Effector CD8-positive, alpha-beta T cell (primary cell): Measurements from ENCODE around the gene TBC1D24.
"Not testable (repeated sequence)": the region's sequence is repeated elsewhere in the genome, so short reads cannot be mapped to it uniquely, and the experiment has no call there.

Experiments used
- DNase-seq: peaks from one replicate; lab custom pipeline; 2025; lab: John Stamatoyannopoulos, UW

Gene TBC1D24

DNA sequence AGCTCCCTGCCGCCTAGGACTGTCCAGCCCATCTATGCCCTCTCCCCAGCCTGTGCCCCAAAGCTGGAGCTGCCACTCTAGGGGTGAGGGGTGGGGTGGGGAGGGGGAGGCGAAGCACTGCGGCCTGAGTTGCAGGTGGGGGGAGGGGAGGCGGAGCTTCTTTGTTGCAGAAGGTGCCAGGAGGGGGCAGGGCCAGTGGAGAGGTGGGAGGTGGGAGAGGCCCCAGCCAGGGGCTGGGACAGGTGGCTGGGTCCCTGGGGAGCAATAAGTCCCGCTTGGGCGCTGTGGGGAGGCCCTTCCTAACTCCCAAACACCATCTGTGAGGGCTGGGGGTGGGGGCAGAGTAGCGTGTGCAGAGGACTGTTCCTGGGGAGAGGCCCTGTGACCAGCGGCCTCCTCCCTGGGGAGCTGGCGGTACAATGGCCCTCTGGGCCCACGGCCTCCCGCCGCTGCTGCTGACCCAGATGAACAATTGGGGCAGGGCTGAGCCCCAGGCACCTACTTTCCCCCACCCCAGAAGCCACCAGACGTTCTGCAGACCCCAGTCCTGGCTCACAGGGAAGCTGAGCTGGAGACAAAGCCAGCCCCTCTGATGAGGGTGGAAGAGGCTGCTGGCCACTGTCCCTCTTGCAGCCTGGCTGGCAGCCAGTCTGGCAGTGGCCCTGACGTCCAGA is 6.1 kb upstream of the TBC1D24 start:
- no peak for DNase-seq

GRCh38 chr16:2469399-2470233 is 5.3 kb upstream of the TBC1D24 start:
- DNase-seq = no peak

DNA sequence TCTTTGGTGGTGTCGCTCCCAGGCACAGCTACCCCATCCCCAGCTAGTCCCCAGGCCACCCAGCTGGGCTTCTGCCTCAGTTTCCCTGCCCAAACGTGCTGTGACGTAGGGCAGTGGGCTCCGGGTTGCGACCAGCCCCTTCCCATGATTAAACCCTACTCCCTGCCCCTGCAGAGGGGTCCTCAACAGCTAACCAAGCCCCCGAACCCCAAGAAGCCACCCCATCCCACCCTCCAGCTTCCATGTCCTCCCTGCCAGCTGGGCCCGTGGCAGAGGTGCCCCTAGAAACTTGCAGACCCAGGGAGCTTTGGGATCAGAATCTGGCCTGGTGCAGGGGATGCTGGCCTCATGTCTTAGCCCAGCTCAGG is 4.7 kb upstream of the TBC1D24 start:
- no peak for DNase-seq

DNA sequence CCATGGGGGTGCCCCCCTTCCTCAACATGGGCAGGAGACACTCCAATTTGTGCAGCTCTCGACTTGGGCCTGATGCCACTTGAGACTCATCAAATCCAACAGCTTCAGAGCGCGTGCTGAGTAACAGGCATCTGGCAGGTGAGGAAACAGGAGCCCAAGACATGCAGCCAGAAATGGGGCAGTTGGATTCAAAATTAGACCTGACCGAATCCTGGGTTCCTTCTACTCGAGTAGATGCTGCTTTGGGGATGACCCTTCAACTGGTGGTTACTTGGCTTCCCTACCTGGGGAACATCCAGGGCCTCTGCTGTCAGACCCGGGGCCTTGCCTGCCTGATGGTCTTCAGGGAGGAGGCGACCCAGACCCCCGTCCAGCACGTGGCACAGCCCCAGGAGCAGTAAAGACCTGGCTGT is 4.3 kb upstream of the TBC1D24 start:
- no peak for DNase-seq

- DNase-seq = no peak
Observed at GRCh38 chr16:2471016-2471652, 3.8 kb upstream of the TBC1D24 start, which contains the start of gene NTN3. Gene NTN3, plus strand, starts transcription at chr16:2471297. Its CDS starts 405 bp downstream, at chr16:2471702.

GRCh38 chr16:2471653-2472487 is 3.1 kb upstream of the TBC1D24 start:
- DNase-seq = no peak

DNA sequence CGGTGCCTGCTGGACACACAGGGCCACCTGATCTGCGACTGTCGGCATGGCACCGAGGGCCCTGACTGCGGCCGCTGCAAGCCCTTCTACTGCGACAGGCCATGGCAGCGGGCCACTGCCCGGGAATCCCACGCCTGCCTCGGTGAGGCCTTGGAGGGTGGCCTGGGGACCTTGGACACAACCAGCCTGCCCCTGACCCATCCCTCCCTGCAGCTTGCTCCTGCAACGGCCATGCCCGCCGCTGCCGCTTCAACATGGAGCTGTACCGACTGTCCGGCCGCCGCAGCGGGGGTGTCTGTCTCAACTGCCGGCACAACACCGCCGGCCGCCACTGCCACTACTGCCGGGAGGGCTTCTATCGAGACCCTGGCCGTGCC is 2.5 kb upstream of the TBC1D24 start:
- DNase-seq = no peak

DNA sequence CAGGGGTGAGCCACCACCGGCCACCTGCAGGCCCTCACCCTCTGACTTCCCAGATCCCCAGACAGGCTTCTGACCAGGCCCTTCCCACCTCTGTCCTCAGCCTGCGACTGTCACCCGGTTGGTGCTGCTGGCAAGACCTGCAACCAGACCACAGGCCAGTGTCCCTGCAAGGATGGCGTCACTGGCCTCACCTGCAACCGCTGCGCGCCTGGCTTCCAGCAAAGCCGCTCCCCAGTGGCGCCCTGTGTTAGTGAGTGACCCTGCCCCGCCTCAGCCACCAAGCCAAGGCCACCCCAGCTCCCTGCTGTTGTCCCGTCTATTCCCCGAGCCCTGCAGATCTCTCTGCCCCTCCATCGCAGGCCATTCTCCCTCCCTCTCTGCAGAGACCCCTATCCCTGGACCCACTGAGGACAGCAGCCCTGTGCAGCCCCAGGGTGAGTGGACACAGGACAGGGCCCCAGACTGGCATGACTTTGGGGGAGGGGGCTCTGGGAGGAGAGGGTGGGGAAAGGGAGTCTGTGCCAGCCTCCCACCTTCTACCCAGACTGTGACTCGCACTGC is 2.0 kb upstream of the TBC1D24 start:
- DNase-seq = no peak

DNA sequence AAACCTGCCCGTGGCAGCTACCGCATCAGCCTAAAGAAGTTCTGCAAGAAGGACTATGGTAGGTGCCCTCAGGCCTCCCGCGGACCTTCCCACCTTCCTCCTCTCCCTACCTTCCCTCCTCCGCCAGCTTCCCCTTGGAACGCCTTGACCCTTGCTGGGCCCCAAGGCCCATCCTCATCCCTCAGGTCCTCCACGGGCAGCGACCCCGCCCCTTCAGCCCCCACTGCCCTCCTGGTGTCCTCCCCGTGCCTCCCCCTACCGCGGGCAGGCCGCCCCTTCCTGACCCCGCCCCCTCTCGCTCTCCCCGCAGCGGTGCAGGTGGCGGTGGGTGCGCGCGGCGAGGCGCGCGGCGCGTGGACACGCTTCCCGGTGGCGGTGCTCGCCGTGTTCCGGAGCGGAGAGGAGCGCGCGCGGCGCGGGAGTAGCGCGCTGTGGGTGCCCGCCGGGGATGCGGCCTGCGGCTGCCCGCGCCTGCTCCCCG is 1.4 kb upstream of the TBC1D24 start:
- no peak for DNase-seq

DNA sequence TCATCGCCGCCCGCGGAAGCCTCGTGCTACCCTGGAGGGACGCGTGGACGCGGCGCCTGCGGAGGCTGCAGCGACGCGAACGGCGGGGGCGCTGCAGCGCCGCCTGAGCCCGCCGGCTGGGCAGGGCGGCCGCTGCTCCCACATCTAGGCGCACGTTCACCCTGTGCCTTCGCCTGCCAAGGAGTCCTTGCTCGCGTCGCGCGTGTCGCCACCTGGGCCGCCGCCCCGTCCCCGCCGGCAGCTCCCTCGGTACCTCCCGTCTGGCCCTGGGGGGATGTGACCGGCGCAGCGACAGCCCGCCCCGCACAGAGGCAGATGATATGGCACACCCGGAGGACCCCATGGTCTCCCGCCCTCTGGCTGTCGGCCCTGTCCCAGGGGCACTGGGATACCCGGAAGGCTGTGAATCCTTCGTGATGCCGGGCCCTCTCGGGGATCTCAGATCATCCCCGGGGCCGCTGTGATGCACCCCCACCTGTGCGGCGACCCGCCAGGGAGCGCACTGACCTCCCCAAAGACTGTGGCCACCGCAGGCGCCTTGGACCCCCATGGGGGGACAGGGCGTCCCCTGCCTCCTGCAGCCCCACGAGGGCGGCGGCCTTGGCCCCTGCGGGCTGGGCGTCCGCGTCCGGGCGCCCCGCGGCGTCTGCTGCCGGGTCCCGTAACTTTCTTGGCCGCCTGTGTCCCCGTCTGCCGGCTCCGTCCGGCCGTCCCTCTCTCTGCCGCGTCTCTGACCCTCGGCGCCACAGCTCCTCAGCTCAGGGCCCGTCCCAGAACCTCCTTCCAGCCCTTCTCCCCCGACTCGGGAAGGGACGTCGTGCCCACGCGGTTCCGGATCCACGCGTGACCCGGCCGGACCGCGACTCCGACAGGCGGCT is 689 bp upstream of the TBC1D24 start:
- peak; percentile 18 for DNase-seq

- DNase-seq = no peak
Observed at GRCh38 chr16:2475413-2476344, 752 bp downstream of the TBC1D24 start.

GRCh38 chr16:2476345-2476720 is 1.4 kb downstream of the TBC1D24 start:
- DNase-seq = no peak

DNA sequence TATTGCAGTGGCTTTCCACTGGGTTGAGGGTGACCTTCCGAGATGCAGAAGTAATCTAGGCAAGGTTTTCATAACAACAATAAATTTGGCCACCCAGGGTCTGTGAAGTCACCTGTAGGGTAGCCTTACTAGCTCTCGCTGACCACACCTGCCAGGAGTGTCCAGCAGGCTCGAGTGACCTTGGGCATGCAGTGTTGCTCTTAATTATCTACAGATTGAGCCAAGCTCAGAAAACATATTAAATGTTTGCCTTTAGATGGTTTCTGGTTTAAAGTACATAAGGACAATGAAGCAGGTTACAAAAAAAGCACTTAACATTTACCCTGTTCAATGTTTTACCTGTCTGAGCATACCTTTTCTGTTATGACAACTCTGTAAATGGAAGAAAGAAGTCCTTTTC is 1.8 kb downstream of the TBC1D24 start:
- no peak for DNase-seq

DNA sequence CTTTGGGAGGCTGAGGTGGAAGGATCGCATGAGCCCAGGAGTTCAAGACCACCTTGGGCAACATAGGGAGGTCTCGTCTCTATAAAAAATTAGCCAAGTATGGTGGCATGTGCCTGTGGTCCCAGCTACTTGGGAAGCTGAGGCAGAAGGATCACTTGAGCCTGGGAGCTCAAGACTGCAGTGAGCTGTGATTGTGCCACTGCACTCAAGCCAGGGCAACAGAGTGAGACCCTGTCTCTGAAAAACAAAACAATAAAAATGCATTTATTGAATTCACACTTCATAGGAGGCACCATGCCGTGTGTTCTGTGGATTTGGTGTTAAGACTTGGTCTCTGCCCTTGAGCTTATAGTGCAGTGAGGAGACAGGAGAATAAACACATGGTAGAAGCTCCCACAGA is 2.4 kb downstream of the TBC1D24 start:
- no peak for DNase-seq

GRCh38 chr16:2478279-2478678 is 3.4 kb downstream of the TBC1D24 start:
- no peak for DNase-seq

- DNase-seq = not testable (repeated sequence)
Observed at GRCh38 chr16:2479996-2480395, 5.1 kb downstream of the TBC1D24 start.

DNA sequence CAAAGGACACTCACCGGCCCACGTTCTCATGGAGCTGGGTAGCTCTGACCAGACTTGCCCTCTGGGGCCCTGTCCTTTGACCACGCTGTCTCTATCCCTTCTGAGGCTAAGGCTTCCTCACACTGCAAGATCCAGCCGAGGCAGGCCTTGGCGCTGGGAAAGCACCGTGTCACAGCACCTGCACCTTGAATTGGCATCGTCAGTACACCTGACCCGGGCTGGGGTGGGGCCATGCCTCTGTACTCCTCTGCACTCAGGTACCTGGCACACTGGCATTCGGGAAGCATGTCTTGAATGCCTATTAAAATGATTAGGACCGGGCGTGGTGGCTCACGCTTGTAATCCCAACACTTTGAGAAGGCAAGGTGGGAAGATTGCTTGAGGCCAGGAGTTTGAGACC is 6.0 kb downstream of the TBC1D24 start:
- DNase-seq = no peak

DNA sequence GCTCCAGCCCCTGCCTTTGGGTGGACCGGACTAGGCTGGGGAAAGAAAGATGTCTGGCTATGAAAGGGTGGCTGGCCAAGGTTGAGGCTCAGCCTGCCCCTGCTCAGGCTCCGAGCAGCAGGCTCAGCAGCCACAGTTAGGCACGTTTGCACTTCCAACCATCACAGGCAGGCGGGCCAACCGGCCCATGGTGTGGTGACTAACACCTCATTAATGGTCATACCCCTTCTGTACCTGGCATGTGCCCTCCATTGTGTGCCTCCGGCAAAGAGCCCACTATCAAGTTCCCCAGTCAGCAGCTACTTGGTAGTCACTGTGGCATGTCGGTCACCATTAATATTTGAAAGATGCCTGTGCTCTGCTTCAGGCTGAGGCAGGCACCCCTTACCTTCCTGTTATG is 6.7 kb downstream of the TBC1D24 start:
- no peak for DNase-seq

DNA sequence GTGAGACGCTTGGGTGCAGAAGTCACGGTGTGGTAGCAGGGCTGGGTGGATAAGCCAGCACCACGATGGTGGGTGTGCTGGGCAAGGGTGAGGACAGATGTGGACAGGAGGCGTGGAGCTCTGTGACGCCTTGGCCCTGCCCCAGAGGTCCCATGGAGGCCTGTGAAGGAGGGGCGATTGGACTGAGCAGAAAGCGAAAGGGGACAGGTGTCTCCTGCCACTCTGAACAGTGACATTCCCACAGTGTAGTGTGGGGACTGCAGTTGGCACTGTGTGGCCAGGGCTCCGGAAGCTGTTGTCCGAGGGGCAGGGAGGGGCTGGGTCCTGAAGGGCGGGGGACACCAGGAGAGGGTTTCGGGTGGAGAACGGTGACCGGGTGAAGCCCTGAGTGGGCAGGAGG is 7.3 kb downstream of the TBC1D24 start:
- DNase-seq = no peak
